GM12872 (cell line): ENCODE data around the gene RFX2.

Experiments
- TF ChIP-seq, protein P1 (sequence below): IDR thresholded peaks from 3 replicates; pipeline ENCODE4 v1.5.1; 2011; ENCODE audit warnings: low read depth, mild to moderate bottlenecking, low read length, moderate library complexity; ENCODE audit not compliant: insufficient read depth

Gene RFX2

DNA sequence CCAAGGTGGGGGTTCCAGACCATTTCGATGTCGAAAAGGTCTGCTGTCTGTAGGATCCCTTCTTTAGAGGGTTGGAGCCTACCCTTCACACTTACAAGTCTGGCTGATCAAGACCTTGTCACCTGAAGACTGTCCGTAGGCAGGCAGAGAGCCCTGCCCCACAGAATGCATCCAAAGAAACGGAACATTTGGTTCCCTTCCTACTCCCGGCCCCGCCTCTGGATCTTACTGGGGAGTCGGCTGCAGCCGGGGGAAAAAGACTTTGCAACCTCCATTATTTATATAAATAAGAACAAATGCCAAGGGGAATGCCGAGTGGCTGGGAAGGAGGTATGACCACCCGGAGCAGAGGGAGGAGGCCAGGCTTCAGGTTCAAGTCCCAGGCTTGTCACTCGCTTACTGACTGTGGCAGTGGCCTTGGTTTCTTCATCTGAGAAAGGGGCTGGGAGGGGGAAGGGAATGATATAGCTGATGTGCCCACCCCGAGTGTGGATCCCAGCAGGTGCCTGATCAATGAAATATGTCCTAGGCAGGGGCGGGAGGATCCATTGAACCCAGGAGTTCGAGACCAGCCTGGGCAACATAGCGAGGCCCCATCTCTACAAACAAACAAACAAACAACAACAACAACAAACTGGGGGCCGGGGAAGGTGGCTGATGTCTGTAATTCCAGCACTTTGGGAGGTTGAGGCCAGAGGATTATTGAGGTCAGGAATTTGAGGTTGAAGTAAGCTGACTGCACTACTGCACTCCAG lies 48.7 kb downstream of the RFX2 start:
- TF ChIP-seq, protein P1, sequence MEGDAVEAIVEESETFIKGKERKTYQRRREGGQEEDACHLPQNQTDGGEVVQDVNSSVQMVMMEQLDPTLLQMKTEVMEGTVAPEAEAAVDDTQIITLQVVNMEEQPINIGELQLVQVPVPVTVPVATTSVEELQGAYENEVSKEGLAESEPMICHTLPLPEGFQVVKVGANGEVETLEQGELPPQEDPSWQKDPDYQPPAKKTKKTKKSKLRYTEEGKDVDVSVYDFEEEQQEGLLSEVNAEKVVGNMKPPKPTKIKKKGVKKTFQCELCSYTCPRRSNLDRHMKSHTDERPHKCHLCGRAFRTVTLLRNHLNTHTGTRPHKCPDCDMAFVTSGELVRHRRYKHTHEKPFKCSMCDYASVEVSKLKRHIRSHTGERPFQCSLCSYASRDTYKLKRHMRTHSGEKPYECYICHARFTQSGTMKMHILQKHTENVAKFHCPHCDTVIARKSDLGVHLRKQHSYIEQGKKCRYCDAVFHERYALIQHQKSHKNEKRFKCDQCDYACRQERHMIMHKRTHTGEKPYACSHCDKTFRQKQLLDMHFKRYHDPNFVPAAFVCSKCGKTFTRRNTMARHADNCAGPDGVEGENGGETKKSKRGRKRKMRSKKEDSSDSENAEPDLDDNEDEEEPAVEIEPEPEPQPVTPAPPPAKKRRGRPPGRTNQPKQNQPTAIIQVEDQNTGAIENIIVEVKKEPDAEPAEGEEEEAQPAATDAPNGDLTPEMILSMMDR: no peak

DNA sequence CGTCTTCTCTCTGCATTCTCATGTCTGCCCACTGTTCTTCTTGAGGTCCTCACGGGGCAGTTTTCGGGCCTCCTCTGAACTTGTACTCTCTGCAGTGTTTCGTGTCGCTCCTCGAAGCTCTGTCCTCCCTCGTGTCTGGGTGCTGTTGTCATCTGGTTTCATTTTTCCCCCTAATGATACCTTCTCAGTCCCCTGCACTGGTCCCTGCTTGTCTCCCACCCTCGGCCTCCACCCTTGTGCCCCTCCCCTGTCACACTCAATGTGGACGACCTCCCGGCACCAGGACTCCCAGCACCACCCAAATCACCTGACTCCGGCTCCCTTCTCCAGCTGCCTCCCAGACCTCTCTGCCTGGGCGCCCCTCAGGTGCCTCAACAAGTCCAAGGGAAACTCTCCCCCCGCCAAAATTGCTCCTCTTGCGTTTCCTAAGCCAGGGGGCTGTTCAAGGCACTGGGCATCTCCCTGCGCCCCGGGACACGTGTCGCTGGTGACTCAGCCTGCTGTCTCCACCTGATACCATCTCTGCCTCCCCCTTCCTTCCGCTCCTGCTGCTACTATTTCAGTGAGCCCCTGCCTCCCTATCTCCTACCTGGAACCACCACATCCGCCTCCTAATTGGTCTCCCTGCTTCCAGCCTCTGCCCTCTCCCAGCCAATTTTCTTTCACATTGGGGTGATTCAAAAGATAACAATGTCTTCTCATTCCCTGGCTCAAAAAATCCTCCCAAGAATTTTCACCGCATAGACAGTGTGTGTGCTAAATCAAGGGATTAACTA lies 49.5 kb downstream of the RFX2 start:
- TF ChIP-seq, protein P1: no peak

DNA sequence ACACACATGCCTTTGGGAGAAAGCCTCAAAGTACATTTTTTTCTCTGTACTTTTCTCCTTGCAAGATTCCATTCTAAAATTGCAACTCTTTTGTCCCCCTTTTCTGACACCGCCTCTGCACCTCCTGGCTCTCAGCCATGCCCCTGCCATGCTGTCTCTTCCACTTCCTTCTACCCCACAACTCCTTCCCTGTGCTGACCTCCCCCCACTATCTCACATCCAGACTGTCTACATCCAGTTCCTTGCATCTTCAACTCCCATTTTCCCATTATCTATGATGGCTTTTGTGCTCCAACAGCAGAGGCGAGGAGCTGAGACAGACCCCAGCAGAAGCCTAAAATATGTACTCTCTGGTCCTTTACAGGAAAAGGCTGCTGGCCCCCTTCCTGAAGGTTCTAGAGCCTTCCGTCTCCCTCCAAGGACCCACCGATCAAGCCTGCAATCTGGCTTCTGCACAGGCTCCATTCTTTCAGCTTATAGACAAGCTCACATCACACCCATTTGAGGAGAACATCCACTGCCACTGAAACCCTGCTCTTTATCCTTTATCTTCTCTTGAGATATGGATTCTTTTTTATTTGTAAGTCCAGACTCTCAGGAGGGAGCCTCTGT lies 50.2 kb downstream of the RFX2 start:
- TF ChIP-seq, protein P1: no peak

DNA sequence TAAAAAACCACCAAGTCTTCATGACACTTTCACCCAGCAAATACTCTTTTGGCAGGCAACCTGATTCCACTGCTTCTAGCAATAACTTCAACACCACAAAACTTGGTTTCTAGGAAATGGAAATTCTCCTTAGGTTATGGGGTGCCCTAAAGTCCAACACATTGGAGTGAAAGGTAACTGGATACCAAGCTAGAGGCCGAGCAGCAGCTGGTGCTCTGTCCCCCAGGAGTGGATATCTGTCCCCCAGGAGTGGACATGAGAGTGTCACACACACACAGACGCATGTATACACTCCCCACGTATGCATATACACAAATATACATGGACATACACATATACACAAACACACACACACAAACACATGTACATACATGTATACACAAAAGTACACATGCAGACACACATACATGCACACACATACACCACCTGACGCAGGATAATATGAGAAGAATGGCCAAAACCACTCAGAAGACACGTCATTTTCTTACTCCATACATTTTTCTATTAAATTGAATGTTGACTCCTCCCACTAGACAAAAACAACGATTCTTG lies 50.8 kb downstream of the RFX2 start:
- TF ChIP-seq, protein P1: no peak

DNA sequence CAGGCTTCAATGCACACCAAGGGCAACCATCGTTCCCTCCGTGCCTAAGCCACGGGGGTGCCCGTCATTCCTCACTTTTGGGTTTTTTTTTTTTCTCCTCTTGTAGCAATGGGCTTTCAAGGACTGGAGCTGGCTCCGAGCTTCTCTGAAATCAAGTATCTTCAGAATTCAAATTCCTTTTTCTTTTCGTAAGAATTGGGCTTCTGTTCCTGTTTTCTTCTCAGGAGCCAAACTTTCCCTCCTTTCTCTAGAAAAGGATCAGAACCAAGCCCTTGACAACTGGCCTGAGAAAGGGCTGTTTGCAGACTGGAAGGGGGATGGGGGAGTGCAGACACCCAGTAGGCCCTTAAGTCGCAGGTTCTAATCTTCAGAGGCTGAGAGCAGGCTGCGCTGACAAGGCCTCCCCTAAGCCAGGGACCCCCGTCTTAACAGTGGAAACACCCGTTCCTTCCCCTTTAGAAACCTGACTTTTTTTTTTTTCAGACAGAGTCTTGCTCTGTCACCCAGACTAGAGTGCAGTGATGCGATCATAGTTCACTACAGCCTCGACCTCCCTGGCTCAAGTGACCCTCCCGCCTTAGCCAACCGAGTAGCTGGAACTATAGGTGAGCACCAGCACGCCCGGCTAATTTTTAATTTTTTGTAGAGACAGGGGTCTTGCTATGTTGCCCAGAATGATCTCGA lies 51.6 kb downstream of the RFX2 start:
- TF ChIP-seq, protein P1: no peak

DNA sequence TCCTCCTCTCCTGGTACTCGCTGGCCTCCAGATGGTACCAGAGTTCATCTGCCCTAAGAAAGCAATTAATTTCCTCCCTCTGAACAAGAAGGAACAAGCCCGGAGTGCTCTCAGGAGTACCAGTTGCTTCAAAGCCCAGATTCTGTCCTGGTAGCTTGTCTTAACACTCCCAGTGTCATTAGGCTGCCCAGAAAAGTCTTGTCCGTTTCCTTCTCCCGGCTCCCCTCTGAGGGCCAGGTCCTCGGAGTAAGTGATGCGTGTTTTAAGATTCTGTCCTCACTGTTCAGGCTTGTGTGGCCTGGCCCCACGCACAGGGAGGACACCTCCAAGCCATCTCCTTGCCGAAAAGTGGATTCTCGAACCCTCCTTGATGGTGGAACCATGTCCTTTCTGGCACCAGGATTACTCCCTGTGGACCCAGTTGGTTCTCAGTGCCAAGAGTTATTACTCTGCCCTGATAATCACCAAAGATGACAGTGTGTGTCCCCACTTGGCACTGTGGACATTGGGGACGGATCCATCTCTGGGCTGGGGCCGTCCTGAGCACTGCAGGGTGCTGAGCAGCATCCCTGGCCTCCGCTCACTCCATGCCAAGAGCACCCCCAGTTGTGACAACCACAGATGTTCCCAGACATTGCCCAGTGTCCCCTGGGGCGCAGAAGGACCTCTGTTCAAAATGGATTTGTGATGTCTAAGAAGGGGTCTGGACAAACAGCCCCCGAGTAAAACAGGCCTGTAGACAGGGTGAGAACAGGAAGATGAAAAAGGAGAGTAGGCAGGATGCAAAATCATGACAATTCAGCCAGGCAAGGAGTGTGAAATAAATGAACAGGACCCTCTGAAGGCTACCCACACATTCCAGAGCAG lies 52.4 kb downstream of the RFX2 start:
- TF ChIP-seq, protein P1: no peak
